Mucosa of descending colon (tissue), 3 donors: Measurements from ENCODE around the gene PRRC2C. TPM values are rescaled to one million over a fixed set of nuclear protein-coding genes. Genes with fewer than 3 reads are reported as not detected.

Experiments used
- ATAC-seq: fragments of 200-7000 bp; cut with Tn5 transposase; one replicate; pipeline ENCODE4 v1.9.1; 2020; ENCODE audit warnings: mild to moderate bottlenecking, moderate library complexity
- DNase-seq, 3 donors: peaks; one replicate each; pipeline ENCODE4 v3.0.0-alpha.2; 2020
- H3K36me3 ChIP-seq: fragments of 200-600 bp; one replicate; pipeline ENCODE4 v1.8.0; 2021; ENCODE audit warnings: low read depth, mild to moderate bottlenecking
- H3K4me1 ChIP-seq: fragments of 200-600 bp; one replicate; pipeline ENCODE4 v1.8.0; 2021; ENCODE audit warnings: low read depth, mild to moderate bottlenecking
- H3K4me3 ChIP-seq: fragments of 200-600 bp; one replicate; pipeline ENCODE4 v1.8.0; 2021; ENCODE audit warnings: mild to moderate bottlenecking
- H3K9me3 ChIP-seq: fragments of 200-600 bp; one replicate; pipeline ENCODE4 v1.8.0; 2021; ENCODE audit warnings: mild to moderate bottlenecking
- intact Hi-C, 2 donors: fragments of 100-400 bp; cut with DNase I in 1 of 2; cut with micrococcal nuclease in 1 of 2; formaldehyde crosslinking; loops; one replicate each; pipeline versions ENCODE4 v1.11.0 to v1.11.1; 2022; cut with DNase I, micrococcal nuclease
- total RNA-seq, 3 donors: library from RNA; stranded (reverse); fragmentation: NEBNext Ultra II Directional in 2 of 3; extraction: Animal tissue kit (Norgen Biotek cat#: 25700) in 2 of 3; gene quantifications; one replicate each; pipeline versions ENCODE4 v1.2.1 to v1.2.4, GENCODE V29; 2021 to 2023
- TF ChIP-seq, protein P1 (sequence below): fragments of 200-600 bp; IDR thresholded peaks from one replicate; pipeline ENCODE4 v1.8.0; 2022; ENCODE audit warnings: antibody characterized with exemption, mild to moderate bottlenecking
- donor health status: DM: no; HTN: no; CAD: no; lungs with moderate emphysema.
- donor health status: DM: no; HTN: no; CAD: no.
- donor health status: DM: no; HTN: yes; CAD: no.

The PRRC2C gene
- total RNA-seq, 3 donors from 2014 or later: 137 to 152 (median 138) TPM

DNA sequence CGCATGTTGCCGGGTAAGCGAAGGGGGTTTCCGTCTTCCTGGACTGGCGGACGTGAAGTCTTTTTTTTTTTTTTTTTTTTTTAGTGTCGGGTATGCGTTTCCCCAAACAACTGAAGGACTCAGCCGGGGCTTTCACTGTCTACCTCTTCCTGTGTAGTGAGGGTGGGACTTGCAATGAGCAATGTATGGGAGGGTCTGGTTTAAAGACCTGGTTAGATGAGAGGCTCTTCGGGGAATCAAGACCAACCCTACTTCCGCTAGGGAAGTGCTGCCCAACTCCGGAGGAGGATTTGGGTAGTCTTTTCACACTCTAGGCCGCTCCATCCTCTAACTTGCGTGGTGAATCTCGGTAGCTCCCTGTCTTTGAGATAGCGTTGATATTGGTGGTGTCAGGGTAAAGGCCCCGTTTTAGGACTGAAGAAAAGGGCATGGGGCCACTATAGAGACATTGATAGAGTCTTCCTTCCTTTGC lies 754 bp downstream of the PRRC2C start:
- DNase-seq (peak in 2 of 3 donors; percentile 27 to 58), ATAC-seq (peak; percentile 60)
- TF ChIP-seq, protein P1, sequence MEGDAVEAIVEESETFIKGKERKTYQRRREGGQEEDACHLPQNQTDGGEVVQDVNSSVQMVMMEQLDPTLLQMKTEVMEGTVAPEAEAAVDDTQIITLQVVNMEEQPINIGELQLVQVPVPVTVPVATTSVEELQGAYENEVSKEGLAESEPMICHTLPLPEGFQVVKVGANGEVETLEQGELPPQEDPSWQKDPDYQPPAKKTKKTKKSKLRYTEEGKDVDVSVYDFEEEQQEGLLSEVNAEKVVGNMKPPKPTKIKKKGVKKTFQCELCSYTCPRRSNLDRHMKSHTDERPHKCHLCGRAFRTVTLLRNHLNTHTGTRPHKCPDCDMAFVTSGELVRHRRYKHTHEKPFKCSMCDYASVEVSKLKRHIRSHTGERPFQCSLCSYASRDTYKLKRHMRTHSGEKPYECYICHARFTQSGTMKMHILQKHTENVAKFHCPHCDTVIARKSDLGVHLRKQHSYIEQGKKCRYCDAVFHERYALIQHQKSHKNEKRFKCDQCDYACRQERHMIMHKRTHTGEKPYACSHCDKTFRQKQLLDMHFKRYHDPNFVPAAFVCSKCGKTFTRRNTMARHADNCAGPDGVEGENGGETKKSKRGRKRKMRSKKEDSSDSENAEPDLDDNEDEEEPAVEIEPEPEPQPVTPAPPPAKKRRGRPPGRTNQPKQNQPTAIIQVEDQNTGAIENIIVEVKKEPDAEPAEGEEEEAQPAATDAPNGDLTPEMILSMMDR: no peak
- H3K4me3 ChIP-seq: peak overlapping the region; percentile 72
- peaks cover 18% of the 10 kb centered on the region for H3K4me1 ChIP-seq
- no peaks in the 10 kb centered on the region for H3K9me3 ChIP-seq
- no peaks in the 10 kb centered on the region for H3K36me3 ChIP-seq
- intact Hi-C loops: no loop called here

DNA sequence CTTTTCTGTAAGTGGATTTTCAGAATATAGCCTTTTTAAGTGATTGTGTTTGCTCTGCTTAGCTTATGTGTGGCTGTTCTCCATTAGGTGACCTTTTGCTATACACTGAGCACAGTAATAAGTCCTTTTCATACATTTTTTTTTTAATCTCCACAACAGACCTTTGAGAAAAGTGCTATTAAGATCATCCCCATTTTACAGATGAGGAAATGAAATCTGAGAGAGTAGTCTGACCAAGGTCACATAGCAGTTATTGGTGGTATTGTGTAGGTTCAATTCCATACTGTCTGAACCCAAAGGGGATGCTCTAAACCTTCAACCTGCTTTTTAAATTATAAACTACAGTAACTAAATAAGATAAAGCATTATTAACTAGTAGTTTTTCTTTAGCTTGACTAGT lies 1.7 kb downstream of the PRRC2C start:
- H3K9me3 ChIP-seq: no peaks in the 10 kb centered on the region
- TF ChIP-seq, protein P1: no peak
- DNase-seq (no peak), ATAC-seq (no peak)
- no peaks in the 10 kb centered on the region for H3K36me3 ChIP-seq
- peaks cover 18% of the 10 kb centered on the region for H3K4me1 ChIP-seq
- intact Hi-C loops: no loop called here
- H3K4me3 ChIP-seq: no peak overlapping the region

DNA sequence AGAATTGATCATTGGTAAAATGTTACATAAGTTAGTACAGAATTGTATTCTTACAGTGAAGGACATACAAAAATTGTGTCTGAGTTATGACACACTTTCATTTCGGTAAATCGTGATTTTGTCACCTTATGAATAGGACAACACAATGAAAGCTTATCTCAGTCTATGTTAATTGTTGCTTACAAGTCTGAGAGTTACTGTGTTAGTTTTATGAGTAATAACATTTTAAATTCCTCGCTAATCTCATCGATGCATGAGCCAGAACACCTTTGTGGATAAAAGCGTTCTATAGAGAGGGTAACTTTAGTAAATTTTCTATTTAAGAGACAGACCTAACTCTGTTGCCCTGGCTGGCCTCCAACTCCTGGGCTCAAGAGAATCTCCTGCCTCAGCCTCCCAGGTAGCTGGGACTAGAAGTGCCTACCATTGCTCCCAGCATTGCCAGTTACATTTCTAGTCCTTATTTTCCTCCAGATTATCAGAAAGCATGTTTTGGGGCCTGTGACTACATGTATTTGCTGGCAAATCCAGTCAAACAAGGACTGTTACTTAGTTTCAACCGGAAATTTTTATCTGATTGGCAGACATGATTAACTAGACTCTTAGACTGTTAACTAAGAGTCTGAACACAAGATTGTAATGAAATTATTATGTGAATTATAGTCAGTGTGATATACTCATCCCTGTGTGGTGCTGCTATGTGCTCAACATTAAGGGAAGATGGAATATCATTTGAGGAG lies 3.0 kb downstream of the PRRC2C start:
- ATAC-seq (no peak), DNase-seq (no peak)
- TF ChIP-seq, protein P1: no peak
- intact Hi-C loops: no loop called here
- Histone ChIP-seq H3K4me1 (peaks cover 18% of the 10 kb centered on the region), H3K4me3 (no peak overlapping the region), H3K36me3 (no peaks in the 10 kb centered on the region), H3K9me3 (no peaks in the 10 kb centered on the region)

DNA sequence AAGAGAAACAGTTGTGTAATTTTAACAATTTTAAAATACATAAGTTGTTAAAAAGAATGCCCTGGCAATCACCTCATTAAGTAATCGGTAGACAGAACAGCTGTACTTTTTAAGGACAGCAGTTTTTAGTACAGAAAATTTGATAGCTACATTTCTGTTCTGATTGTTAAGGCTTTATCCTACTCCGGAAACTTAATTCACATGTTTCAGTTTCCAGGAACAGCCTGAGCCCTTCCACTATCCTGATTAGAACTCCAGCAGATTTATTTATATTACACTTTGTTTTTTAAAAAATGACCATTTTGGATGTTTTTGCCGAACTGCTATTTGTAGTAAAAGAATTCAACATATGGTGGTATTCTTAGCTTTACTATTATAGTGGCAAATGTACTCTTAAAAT lies 8.7 kb downstream of the PRRC2C start:
- H3K4me3 ChIP-seq: no peak overlapping the region

DNA sequence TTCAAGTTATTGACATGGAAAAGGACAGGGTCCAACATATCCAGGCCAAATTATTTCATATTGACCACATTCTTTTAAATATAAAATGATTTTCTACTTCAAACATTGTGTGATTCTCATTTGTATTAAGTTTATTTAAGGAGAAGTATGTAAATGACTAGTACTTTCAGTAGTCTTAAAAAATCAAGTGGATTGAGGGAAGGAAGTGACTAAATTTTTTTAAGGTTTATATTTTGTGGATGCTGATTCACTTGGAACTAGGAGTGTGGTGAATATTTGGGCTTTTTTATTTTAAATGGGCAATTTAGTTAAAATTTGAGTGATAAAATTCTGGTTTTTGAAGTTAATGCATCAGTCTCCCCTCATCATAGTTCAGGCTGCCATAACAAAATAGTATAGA lies 10.1 kb downstream of the PRRC2C start:
- ATAC-seq: no peak
- Histone ChIP-seq H3K4me1 (peaks cover 22% of the 10 kb centered on the region), H3K4me3 (no peak overlapping the region), H3K36me3 (no peaks in the 10 kb centered on the region), H3K9me3 (no peaks in the 10 kb centered on the region)
- intact Hi-C loops: no loop called here
- TF ChIP-seq, protein P1: no peak
- DNase-seq: no peak

More for the DNA sequence above, 8.7 kb downstream of the PRRC2C start:
- intact Hi-C loops: no loop called here
- peaks cover 22% of the 10 kb centered on the region for H3K4me1 ChIP-seq
- DNase-seq (no peak), ATAC-seq (no peak)
- H3K36me3 ChIP-seq: no peaks in the 10 kb centered on the region
- no peaks in the 10 kb centered on the region for H3K9me3 ChIP-seq
- TF ChIP-seq, protein P1: no peak
